ENCODE data around the gene BEST2.
"Not testable (repeated sequence)": the region's sequence is repeated elsewhere in the genome, so short reads cannot be mapped to it uniquely, and the experiment has no call there.

BEST2 gene

DNA sequence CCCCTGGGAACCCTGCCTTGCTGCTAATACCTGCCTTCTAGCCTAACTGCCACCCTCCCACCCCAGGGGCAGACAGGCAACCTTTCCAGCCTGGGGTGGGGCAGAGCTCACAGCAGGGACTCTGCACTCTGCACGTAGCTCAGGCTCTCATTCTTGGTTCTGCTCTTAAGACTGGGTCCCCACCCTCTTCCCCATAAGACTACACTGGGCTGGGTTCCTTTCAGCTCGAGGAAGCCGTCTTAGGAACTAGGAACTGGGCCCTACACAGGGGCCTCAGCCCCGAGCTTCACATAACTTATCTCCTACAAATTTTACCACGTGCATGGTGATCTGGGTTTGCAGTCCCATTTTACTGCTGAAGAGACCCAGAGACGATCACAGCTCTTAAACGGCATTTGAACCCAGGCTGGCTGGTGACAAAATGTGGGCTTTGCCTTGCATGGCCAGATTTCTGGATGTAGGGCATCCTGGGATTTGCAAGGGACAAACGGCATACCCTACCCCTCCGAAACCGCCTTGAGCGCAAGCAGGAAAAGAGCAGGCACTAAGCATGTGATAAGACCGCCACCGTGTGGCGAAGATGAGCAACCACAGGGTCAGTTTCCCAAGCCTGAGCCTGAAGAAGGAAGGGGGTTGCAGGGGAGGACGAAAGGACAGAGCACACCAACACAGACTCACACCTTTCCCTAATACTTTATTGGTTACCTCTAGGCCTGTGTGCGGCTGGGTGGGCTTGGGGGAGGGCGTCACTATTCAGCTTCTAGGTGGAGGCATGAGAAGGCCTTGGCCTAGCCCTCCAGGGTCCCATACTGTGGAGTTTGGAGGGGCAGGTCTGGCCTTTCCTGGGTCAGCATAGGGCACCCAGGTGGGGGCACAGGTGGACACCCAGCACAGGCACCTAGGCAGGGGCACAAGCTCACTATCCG lies 44.8 kb downstream of the BEST2 start:
- H3K27ac ChIP-seq: peak overlapping the region; percentile 45
- DNase-seq: peak; percentile 83
- no peak overlapping the region for H3K4me3 ChIP-seq (ENCODE audit: low read depth, low read length)

DNA sequence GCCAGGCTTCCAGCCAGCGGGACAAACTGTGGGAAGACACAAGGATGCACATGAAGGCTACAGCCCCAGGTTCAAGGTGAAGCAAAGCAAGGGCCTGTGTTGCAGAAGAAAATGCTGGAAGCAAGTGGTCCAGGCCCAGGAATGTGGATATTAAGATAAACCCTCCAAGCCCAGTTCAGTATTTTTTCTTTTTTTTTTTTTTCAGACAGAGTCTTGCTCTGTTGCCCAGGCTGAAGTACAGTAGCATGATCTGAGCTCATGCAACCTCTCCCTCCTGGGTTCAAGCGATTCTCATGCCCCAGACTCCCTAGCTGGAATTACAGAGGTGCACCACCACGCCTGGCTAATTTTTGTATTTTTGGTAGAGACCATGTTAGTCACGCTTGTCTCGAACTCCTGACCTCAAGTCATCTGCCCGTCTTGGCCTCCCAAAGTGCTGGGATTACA lies 45.6 kb downstream of the BEST2 start:
- TF ChIP-seq, protein P1, sequence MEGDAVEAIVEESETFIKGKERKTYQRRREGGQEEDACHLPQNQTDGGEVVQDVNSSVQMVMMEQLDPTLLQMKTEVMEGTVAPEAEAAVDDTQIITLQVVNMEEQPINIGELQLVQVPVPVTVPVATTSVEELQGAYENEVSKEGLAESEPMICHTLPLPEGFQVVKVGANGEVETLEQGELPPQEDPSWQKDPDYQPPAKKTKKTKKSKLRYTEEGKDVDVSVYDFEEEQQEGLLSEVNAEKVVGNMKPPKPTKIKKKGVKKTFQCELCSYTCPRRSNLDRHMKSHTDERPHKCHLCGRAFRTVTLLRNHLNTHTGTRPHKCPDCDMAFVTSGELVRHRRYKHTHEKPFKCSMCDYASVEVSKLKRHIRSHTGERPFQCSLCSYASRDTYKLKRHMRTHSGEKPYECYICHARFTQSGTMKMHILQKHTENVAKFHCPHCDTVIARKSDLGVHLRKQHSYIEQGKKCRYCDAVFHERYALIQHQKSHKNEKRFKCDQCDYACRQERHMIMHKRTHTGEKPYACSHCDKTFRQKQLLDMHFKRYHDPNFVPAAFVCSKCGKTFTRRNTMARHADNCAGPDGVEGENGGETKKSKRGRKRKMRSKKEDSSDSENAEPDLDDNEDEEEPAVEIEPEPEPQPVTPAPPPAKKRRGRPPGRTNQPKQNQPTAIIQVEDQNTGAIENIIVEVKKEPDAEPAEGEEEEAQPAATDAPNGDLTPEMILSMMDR (IDR thresholded peaks at IDR 0.05; ENCODE audit: low read depth, low read length): no peak

More for the DNA sequence above, 44.8 kb downstream of the BEST2 start:
- Histone ChIP-seq H3K36me3 (peaks cover 41% of the 10 kb centered on the region), H3K27me3 (ENCODE audit: insufficient read depth, low read depth, severe bottlenecking) (no peaks in the 10 kb centered on the region), H3K9me3 (ENCODE audit: severe bottlenecking) (no peaks in the 10 kb centered on the region)
- TF ChIP-seq, protein P1 (IDR thresholded peaks at IDR 0.05; ENCODE audit: low read depth, low read length): peak; percentile 95

DNA sequence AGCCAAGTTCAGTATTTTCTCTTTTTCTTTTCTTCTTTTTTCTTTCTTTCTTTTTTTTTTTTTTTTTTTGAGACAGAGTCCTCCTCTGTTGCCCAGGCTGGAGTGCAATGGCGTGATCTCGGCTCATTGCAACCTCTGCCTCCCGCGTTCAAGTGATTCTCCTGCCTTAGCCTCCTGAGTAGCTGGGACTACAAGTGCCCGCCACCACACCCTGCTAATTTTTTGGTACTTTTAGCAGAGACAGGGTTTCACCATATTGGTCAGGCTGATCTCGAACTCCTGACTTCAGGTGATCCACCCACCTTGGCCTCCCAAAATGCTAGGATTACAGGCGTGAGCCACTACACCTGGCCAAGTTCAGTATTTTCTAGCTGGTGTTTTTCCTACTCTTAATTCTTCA lies 46.0 kb downstream of the BEST2 start:
- not testable (repeated sequence) for H3K9me3 ChIP-seq (ENCODE audit: severe bottlenecking); H3K27me3 ChIP-seq (ENCODE audit: insufficient read depth, low read depth, severe bottlenecking); H3K27ac ChIP-seq; H3K4me3 ChIP-seq (ENCODE audit: low read depth, low read length); DNase-seq
- H3K36me3 ChIP-seq: peaks cover 42% of the 10 kb centered on the region

More for the DNA sequence above, 45.6 kb downstream of the BEST2 start:
- H3K27me3 ChIP-seq (ENCODE audit: insufficient read depth, low read depth, severe bottlenecking): no peaks in the 10 kb centered on the region
- H3K9me3 ChIP-seq (ENCODE audit: severe bottlenecking): no peaks in the 10 kb centered on the region
- H3K36me3 ChIP-seq: peaks cover 42% of the 10 kb centered on the region
- no peak overlapping the region for H3K4me3 ChIP-seq (ENCODE audit: low read depth, low read length)
- no peak overlapping the region for H3K27ac ChIP-seq
- DNase-seq: no peak

DNA sequence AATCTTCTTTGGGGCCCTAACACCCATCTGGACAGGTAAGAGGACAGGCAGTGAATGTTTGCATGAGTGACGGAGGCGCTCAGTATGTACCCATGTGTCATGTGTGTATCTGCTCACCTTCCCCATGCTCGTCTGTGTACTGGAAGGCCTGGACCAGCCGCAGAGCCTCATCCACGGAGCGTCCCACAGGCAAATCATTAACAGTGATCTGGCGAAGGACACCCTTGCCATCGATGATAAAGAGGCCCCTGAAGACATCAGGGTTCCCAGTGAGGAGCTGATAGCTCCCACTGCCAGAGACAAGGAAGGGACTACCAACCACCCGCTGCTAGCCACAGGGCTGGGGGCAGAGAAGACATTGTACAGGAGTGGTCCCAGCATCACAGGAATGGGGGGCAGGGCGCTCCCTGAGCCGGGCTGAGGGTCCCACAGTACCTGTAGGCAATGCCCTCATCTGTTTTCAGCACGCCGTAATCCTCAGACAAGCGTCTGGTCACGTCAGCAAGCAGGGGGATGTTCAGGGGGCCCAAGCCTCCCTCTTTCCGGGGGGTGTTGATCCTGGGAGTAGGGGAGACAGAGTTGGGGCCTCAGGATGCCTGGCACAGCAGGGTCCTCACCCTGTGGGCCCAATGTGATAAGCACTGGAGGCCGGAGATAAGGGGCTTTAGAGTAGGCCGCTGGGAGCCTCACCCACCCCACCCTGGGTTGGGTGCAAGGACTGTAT lies 48.3 kb downstream of the BEST2 start:
- no peaks in the 10 kb centered on the region for H3K27me3 ChIP-seq (ENCODE audit: insufficient read depth, low read depth, severe bottlenecking)
- H3K4me3 ChIP-seq (ENCODE audit: low read depth, low read length): no peak overlapping the region
- H3K9me3 ChIP-seq (ENCODE audit: severe bottlenecking): no peaks in the 10 kb centered on the region
- TF ChIP-seq, protein P1 (IDR thresholded peaks at IDR 0.05; ENCODE audit: low read depth, low read length): no peak
- peaks cover 42% of the 10 kb centered on the region for H3K36me3 ChIP-seq
- H3K27ac ChIP-seq: no peak overlapping the region
- no peak for DNase-seq

DNA sequence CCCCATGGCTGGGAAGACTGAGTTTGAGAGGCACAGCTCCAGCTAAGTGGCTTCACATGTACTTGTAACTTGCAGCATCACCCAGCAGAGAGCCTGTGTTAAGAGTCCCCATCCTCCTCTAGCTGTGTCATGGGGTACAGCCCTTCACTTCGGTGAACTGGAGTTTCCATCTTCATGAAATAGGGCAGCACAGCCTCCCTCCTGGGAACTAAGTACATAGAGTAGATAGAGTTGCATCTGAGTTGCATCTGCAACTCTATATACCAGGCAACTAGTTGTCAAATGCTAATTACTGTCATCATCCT lies 48.8 kb downstream of the BEST2 start:
- Histone ChIP-seq H3K27me3 (ENCODE audit: insufficient read depth, low read depth, severe bottlenecking) (no peaks in the 10 kb centered on the region), H3K4me3 (ENCODE audit: low read depth, low read length) (peak overlapping the region; percentile 86), H3K27ac (no peak overlapping the region), H3K9me3 (ENCODE audit: severe bottlenecking) (no peaks in the 10 kb centered on the region), H3K36me3 (peaks cover 42% of the 10 kb centered on the region)
- DNase-seq: no peak
- TF ChIP-seq, protein P1 (IDR thresholded peaks at IDR 0.05; ENCODE audit: low read depth, low read length): no peak

DNA sequence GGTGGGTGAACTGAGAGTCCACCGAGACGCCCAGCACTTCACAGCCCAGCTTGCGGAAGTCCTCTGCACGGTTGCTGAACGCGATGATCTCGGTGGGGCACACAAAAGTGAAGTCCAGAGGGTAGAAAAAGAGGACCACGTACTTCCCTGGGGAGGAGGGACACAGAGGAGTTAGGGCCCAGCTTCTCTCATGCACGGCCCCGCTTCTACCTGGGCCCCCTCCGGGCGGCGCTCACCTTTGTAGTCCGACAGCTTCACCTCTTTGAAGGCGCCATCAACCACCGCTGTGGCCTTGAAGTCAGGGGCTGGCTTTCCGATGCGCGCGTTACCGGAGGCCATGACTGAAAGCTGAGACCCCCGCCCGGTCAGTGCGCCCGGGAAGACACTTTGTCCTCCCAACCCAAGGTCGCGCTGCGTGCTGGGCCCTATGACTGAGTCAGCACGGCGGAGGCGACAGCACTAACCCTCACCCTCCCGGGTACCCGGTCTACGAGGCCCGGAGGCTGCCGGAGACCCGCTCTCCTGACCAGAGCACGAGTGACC lies 49.4 kb downstream of the BEST2 start:
- no peak for DNase-seq
- peak overlapping the region; percentile 86 for H3K4me3 ChIP-seq (ENCODE audit: low read depth, low read length)
- peak overlapping the region; percentile 92 for H3K27ac ChIP-seq

More for the DNA sequence above, 49.4 kb downstream of the BEST2 start:
- TF ChIP-seq, protein P1 (IDR thresholded peaks at IDR 0.05; ENCODE audit: low read depth, low read length): no peak
- Histone ChIP-seq H3K9me3 (ENCODE audit: severe bottlenecking) (no peaks in the 10 kb centered on the region), H3K36me3 (peaks cover 42% of the 10 kb centered on the region), H3K27me3 (ENCODE audit: insufficient read depth, low read depth, severe bottlenecking) (no peaks in the 10 kb centered on the region)
